Heart left ventricle (tissue), 16 donors: ENCODE results near the gene SRRD. TPM values are rescaled to one million over a fixed set of nuclear protein-coding genes. Genes with fewer than 3 reads are reported as not detected.

Experiments used
- ATAC-seq, 4 donors: fragments of 200-7000 bp; cut with Tn5 transposase; one replicate each; pipeline ENCODE4 v1.9.1; 2020 to 2022; ENCODE audit warnings: moderate library complexity in 4 of 4, mild to moderate bottlenecking in 3 of 4, moderate number of reproducible peaks in 1 of 4
- DNase-seq, 5 donors: peaks; one replicate each; pipeline ENCODE4 v3.0.0-alpha.2; 2020
- H3K27ac ChIP-seq, 12 donors: fragments of 200-600 bp; sonication (generic) in 4 of 12; one replicate each; pipeline versions ENCODE4 v1.5.0 to v1.8.0; 2016 to 2022; ENCODE audit warnings: mild to moderate bottlenecking in 2 of 12
- H3K27me3 ChIP-seq, 9 donors: fragments of 200-600 bp; sonication (generic) in 2 of 9; one replicate each; pipeline versions ENCODE4 v1.5.1 to v1.8.0; 2016 to 2022; ENCODE audit warnings: mild to moderate bottlenecking in 3 of 9
- H3K36me3 ChIP-seq, 9 donors: fragments of 200-600 bp; sonication (generic) in 2 of 9; one replicate each; pipeline versions ENCODE4 v1.5.0 to v1.8.0; 2018 to 2022; ENCODE audit warnings: mild to moderate bottlenecking in 2 of 9
- H3K4me1 ChIP-seq, 12 donors: fragments of 200-600 bp; sonication (generic) in 4 of 12; one replicate each; pipeline versions ENCODE4 v1.5.0 to v1.8.0; 2016 to 2022; ENCODE audit warnings: mild to moderate bottlenecking in 3 of 12
- H3K4me3 ChIP-seq, 12 donors: fragments of 200-600 bp; sonication (generic) in 4 of 12; one replicate each; pipeline versions ENCODE4 v1.5.0 to v1.8.0; 2017 to 2022; ENCODE audit warnings: mild to moderate bottlenecking in 9 of 12, moderate library complexity in 4 of 12
- H3K9me3 ChIP-seq, 12 donors: fragments of 200-600 bp; sonication (generic) in 4 of 12; one replicate each; pipeline versions ENCODE4 v1.5.0 to v1.8.0; 2016 to 2022; ENCODE audit warnings: mild to moderate bottlenecking in 1 of 12
- POLR2A ChIP-seq, 2 donors: fragments of 450-650 bp; IDR thresholded peaks; one replicate each; pipeline ENCODE4 v1.6.1; 2017; ENCODE audit warnings: antibody characterized with exemption in 2 of 2, mild to moderate bottlenecking in 2 of 2, moderate library complexity in 2 of 2
- WGBS, 4 donors: extraction: QIAGEN DNeasy Blood & Tissue Kit in 2 of 4; methylation state at CpG; one replicate each; pipeline versions ENCODE4 v1.1.5 to v1.1.7; 2013 to 2018; 5-methylcytosine and 5-hydroxymethylcytosine counted together
- intact Hi-C, 10 donors: fragments of 100-400 bp; cut with DNase I; formaldehyde crosslinking; loops; one replicate each; pipeline versions ENCODE4 v1.11.1 to v1.14.2; 2022
- polyA plus RNA-seq, 2 donors: library from polyadenylated mRNA; stranded (reverse); fragments of 200-250 nt; gene quantifications; one replicate each; pipeline ENCODE4 v1.2.3, GENCODE V29; 2013
- total RNA-seq, 9 donors: library from RNA; depleted of rRNA in 2 of 9; stranded (reverse); fragments of >200 nt in 2 of 9; fragmentation: NEBNext Ultra II Directional in 3 of 9; extraction: Animal tissue kit (Norgen Biotek cat#: 25700) in 3 of 9; gene quantifications; one replicate each; pipeline versions ENCODE4 v1.1.0 to v1.2.4, GENCODE V29; 2016 to 2023
- TF ChIP-seq, protein P1 (sequence below), 12 donors: fragments of 200-600 bp; sonication (generic) in 4 of 12; IDR thresholded peaks; one replicate each; pipeline versions ENCODE4 v1.5.0 to v1.8.0; 2018 to 2022; ENCODE audit warnings: antibody characterized with exemption in 12 of 12, mild to moderate bottlenecking in 5 of 12
- donor health status: ischemic (EF 13 %, LVEDD 7.1; RV severe dilation, severe dysfunction).
- donor health status: healthy with polysubstance abuse.
- donor health status: DM: no; HTN: yes; CAD: no.
- donor health status: DM: no; HTN: no; CAD: no.
- donor health status: ischemic (EF 25% LVEDD 6.9; RV normal size, moderate dysfunction).
- donor health status: ischemic (EF 25% LVEDD 5.7; RV mildly dilated, moderate dysfunction).
- donor health status: healthy.
- donor health status: DM: yes; HTN: yes; CAD: no.
- donor health status: ischemic (EF 35%, LVEDD 5.7; RV mildly dilated, moderate dysfunction).
- donor health status: nonischemic (EF 11% LVEDD 7.7; RV severe dilation, severe dysfunction).
- donor health status: DM: yes; HTN: yes; CAD: no.
- donor health status: PGD.
- donor health status: ischemic (EF 29% LVEDD 5.4; RV normal size, mild dysfunction).
- donor health status: nonischemic (EF 23%, LVEDD 6.1; RV moderate dilation, normal function).

Gene SRRD
- total and polyA plus RNA-seq, 11 donors, result 11.3 to 28.9 (median 23.4) TPM

- no peaks in the 10 kb centered on the region for H3K9me3 ChIP-seq
- WGBS, 4 donors, result 45 to 48% (median 47%) methylated on average over 5 of the region's 5 CpGs
- peak overlapping the region in 1 of 12 donors; percentile 29 for H3K27ac ChIP-seq
- peaks cover 9 to 64% (median 50%) of the 10 kb centered on the region in 12 donors for H3K4me1 ChIP-seq
- H3K4me3 ChIP-seq, result peak overlapping the region in 3 of 12 donors; percentile 76 to 90 (median 84)
- peaks cover 0 to 40% (median 15%) of the 10 kb centered on the region in 9 donors for H3K36me3 ChIP-seq
- ATAC-seq (no peak), DNase-seq (no peak)
- no peaks in the 10 kb centered on the region for H3K27me3 ChIP-seq
- intact Hi-C loops, result no loop called here
- TF ChIP-seq, protein P1, sequence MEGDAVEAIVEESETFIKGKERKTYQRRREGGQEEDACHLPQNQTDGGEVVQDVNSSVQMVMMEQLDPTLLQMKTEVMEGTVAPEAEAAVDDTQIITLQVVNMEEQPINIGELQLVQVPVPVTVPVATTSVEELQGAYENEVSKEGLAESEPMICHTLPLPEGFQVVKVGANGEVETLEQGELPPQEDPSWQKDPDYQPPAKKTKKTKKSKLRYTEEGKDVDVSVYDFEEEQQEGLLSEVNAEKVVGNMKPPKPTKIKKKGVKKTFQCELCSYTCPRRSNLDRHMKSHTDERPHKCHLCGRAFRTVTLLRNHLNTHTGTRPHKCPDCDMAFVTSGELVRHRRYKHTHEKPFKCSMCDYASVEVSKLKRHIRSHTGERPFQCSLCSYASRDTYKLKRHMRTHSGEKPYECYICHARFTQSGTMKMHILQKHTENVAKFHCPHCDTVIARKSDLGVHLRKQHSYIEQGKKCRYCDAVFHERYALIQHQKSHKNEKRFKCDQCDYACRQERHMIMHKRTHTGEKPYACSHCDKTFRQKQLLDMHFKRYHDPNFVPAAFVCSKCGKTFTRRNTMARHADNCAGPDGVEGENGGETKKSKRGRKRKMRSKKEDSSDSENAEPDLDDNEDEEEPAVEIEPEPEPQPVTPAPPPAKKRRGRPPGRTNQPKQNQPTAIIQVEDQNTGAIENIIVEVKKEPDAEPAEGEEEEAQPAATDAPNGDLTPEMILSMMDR (IDR thresholded peaks at IDR 0.05), result no peak
- no peak for TF ChIP-seq POLR2A (IDR thresholded peaks at IDR 0.05)
Observed at GRCh38 chr22:26482161-26482560, 1.5 kb upstream of the SRRD start.

DNA sequence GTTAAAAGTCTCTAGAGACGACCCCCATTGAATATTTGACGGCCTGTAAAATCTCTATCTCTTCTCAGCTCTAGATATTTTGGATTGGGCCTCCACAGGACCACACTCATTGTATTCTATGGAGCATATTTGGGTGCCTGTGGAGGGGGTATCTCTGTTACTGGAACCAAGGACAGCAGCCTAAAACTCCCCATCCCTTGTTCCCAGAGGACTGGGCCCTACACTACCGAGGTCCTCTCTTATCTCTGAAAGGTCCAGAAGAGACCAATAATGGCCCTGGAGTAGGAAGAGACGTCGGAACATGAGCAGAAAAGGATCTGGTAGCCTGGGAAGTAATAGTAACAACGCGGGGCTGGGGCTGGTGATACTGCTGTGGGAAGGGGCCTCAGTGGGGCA, 636 bp upstream of the SRRD start:
- peak in 2 of 4 donors; percentile 1 to 17 for ATAC-seq
- WGBS, 4 donors, result 6 to 9% (median 7%) methylated on average over 7 of the region's 7 CpGs
- Histone ChIP-seq H3K27me3 (no peaks in the 10 kb centered on the region), H3K4me3 (peak overlapping the region; percentile 64 to 100 (median 86)), H3K4me1 (peaks cover 9 to 64% (median 50%) of the 10 kb centered on the region in 12 donors), H3K9me3 (no peaks in the 10 kb centered on the region), H3K36me3 (peaks cover 0 to 40% (median 16%) of the 10 kb centered on the region in 9 donors), H3K27ac (peak overlapping the region; percentile 85 to 98 (median 90))
- no peak for DNase-seq
- intact Hi-C loops, result no loop called here
- TF ChIP-seq, protein P1 (IDR thresholded peaks at IDR 0.05), result no peak
- TF ChIP-seq POLR2A (IDR thresholded peaks at IDR 0.05), result no peak

DNA sequence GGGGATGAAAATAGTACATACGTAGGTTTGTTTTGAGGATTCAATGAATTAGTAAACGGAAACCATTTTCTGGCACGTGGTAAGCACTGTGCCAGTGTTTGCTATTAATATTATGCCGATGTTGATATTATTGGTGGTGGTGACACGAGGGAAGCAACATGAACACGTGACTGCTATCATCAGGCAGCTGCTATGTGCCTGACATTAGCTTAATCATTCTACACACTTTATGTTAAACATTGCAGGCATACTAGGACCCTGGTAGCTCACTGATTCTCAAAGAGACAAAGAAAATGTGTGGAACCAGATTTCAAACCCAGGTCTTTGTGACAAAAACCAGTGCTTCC, 656 bp downstream of the SRRD start:
- Histone ChIP-seq H3K4me1 (peaks cover 9 to 59% (median 46%) of the 10 kb centered on the region in 12 donors), H3K27ac (peak overlapping the region in 10 of 12 donors; percentile 85 to 98 (median 91)), H3K4me3 (peak overlapping the region; percentile 64 to 100 (median 86)), H3K27me3 (no peaks in the 10 kb centered on the region), H3K36me3 (peaks cover 0 to 45% (median 29%) of the 10 kb centered on the region in 9 donors), H3K9me3 (no peaks in the 10 kb centered on the region)
- intact Hi-C loops, result no loop called here
- WGBS, 4 donors, result 4 to 8% (median 5%) methylated on average over 6 of the region's 6 CpGs
- ATAC-seq, result no peak
- no peak for DNase-seq
- TF ChIP-seq, protein P1 (IDR thresholded peaks at IDR 0.05), result no peak
- no peak for TF ChIP-seq POLR2A (IDR thresholded peaks at IDR 0.05)

- DNase-seq (no peak), ATAC-seq (no peak)
- TF ChIP-seq, protein P1 (IDR thresholded peaks at IDR 0.05), result no peak
- no peak for TF ChIP-seq POLR2A (IDR thresholded peaks at IDR 0.05)
- H3K9me3 ChIP-seq, result no peaks in the 10 kb centered on the region
- peak overlapping the region in 4 of 12 donors; percentile 72 to 90 (median 82) for H3K4me3 ChIP-seq
- peaks cover 8 to 52% (median 39%) of the 10 kb centered on the region in 12 donors for H3K4me1 ChIP-seq
- H3K27me3 ChIP-seq, result no peaks in the 10 kb centered on the region
- H3K36me3 ChIP-seq, result peaks cover 0 to 50% (median 35%) of the 10 kb centered on the region in 9 donors
- WGBS, 4 donors, result 52 to 70% (median 55%) methylated on average over 7 of the region's 7 CpGs
- intact Hi-C loops, result no loop called here
- H3K27ac ChIP-seq, result peak overlapping the region in 3 of 12 donors; percentile 90 to 98 (median 96)
Observed at GRCh38 chr22:26485013-26485412, 1.3 kb downstream of the SRRD start.
